ENCODE data around the gene TSGA10IP.

Gene TSGA10IP

GRCh38 chr11:66006134-66006890 lies 61.0 kb downstream of the TSGA10IP start:
- H3F3A ChIP-seq (ENCODE audit: control insufficient read depth, insufficient read depth) = peaks cover 15% of the 10 kb centered on the region
- no peak overlapping the region for H3K4me2 ChIP-seq (ENCODE audit: low read length)
- H3K4me1 ChIP-seq (ENCODE audit: control insufficient read depth, low read length) = peaks cover 6% of the 10 kb centered on the region
- H3K9me2 ChIP-seq (replicated peaks; ENCODE audit: control insufficient read depth, low read length) = no peaks in the 10 kb centered on the region
- peaks cover 36% of the 10 kb centered on the region for H3K36me3 ChIP-seq (ENCODE audit: control insufficient read depth, low read length)
- H3K27ac ChIP-seq (ENCODE audit: low read depth, low read length) = no peak overlapping the region
- H3K9me3 ChIP-seq (ENCODE audit: control insufficient read depth, insufficient read depth, low read length) = no peaks in the 10 kb centered on the region
- H3K27me3 ChIP-seq (ENCODE audit: control insufficient read depth, low read length) = no peaks in the 10 kb centered on the region
- no peak overlapping the region for H3K4me3 ChIP-seq (ENCODE audit: low read length)
- H3K79me2 ChIP-seq (ENCODE audit: control insufficient read depth, low read length) = peaks cover 26% of the 10 kb centered on the region
- peaks cover 5% of the 10 kb centered on the region; the same call in 1 of the 2 replicates for H4K20me1 ChIP-seq (ENCODE audit: control insufficient read depth, insufficient read depth, low read depth, low read length)
- no peak for TF ChIP-seq CTCF (IDR thresholded peaks at IDR 0.05; ENCODE audit: low read depth, low read length, poor library complexity, severe bottlenecking)
- TF ChIP-seq EZH2phosphoT487 (IDR thresholded peaks at IDR 0.05; ENCODE audit: borderline replicate concordance, low read length) = no peak

DNA sequence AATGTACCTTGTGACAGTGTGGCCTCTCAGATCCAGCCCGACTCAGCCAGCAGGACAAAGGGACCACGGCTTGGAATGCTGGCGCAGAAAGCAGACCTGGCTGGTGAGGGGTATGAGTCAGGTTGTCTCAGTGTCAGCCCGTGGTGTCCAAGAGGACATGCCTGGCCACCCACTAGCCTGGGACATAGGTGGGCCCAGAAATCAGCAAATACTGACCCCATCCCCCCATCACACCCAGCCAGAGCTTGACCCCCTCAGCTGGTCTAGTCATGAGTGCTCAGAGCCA lies 61.6 kb downstream of the TSGA10IP start:
- Histone ChIP-seq H3K27ac (ENCODE audit: low read depth, low read length) (no peak overlapping the region), H3F3A (ENCODE audit: control insufficient read depth, insufficient read depth) (peaks cover 12% of the 10 kb centered on the region), H4K20me1 (ENCODE audit: control insufficient read depth, insufficient read depth, low read depth, low read length) (peaks cover 5% of the 10 kb centered on the region; the same call in 1 of the 2 replicates), H3K9me3 (ENCODE audit: control insufficient read depth, insufficient read depth, low read length) (no peaks in the 10 kb centered on the region), H3K9me2 (replicated peaks; ENCODE audit: control insufficient read depth, low read length) (no peaks in the 10 kb centered on the region), H3K36me3 (ENCODE audit: control insufficient read depth, low read length) (peaks cover 31% of the 10 kb centered on the region), H3K4me2 (ENCODE audit: low read length) (no peak overlapping the region), H3K27me3 (ENCODE audit: control insufficient read depth, low read length) (0 out of 2 replicates have a peak, but pooled peaks cover 4% of the 10 kb centered on the region), H3K79me2 (ENCODE audit: control insufficient read depth, low read length) (peaks cover 21% of the 10 kb centered on the region), H3K4me3 (ENCODE audit: low read length) (no peak overlapping the region), H3K4me1 (ENCODE audit: control insufficient read depth, low read length) (peaks cover 6% of the 10 kb centered on the region)
- TF ChIP-seq EZH2phosphoT487 (IDR thresholded peaks at IDR 0.05; ENCODE audit: borderline replicate concordance, low read length) = no peak
- no peak for TF ChIP-seq CTCF (IDR thresholded peaks at IDR 0.05; ENCODE audit: low read depth, low read length, poor library complexity, severe bottlenecking)

DNA sequence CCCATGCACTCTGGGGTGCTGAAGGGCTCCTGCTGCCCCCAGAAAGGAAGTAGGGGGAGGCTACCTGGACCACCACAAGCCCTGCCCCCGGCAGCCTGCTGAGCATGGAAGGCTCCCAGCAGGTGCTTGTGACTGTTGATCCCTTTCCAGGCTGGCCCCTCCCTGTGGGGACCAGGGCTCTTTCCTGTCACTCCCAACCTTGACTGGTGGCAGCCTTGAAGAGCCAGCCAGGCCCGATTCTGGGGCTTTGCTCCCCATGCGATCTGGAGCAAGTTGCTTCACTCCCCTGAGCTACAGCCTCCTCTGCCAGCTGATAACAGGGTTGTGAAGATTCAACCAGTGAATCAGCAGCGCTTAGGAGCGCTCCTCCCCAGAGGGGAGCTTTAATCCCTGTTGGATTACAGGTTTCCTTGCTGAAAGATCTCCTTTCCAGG lies 61.9 kb downstream of the TSGA10IP start:
- H3K27ac ChIP-seq (ENCODE audit: low read depth, low read length) = no peak overlapping the region
- no peak overlapping the region for H3K4me2 ChIP-seq (ENCODE audit: low read length)
- peaks cover 30% of the 10 kb centered on the region for H3K36me3 ChIP-seq (ENCODE audit: control insufficient read depth, low read length)
- peaks cover 5% of the 10 kb centered on the region; the same call in 1 of the 2 replicates for H4K20me1 ChIP-seq (ENCODE audit: control insufficient read depth, insufficient read depth, low read depth, low read length)
- no peak overlapping the region for H3K4me3 ChIP-seq (ENCODE audit: low read length)
- H3K4me1 ChIP-seq (ENCODE audit: control insufficient read depth, low read length) = peaks cover 6% of the 10 kb centered on the region
- H3K9me3 ChIP-seq (ENCODE audit: control insufficient read depth, insufficient read depth, low read length) = no peaks in the 10 kb centered on the region
- peaks cover 11% of the 10 kb centered on the region for H3F3A ChIP-seq (ENCODE audit: control insufficient read depth, insufficient read depth)
- H3K79me2 ChIP-seq (ENCODE audit: control insufficient read depth, low read length) = peaks cover 19% of the 10 kb centered on the region
- TF ChIP-seq EZH2phosphoT487 (IDR thresholded peaks at IDR 0.05; ENCODE audit: borderline replicate concordance, low read length) (no peak), CTCF (IDR thresholded peaks at IDR 0.05; ENCODE audit: low read depth, low read length, poor library complexity, severe bottlenecking) (no peak)
- 0 out of 2 replicates have a peak, but pooled peaks cover 5% of the 10 kb centered on the region for H3K27me3 ChIP-seq (ENCODE audit: control insufficient read depth, low read length)
- H3K9me2 ChIP-seq (replicated peaks; ENCODE audit: control insufficient read depth, low read length) = no peaks in the 10 kb centered on the region
